Parathyroid adenoma (tissue), 2 donors: Measurements from ENCODE around the gene GULP1.

Source experiments
- H2AFZ ChIP-seq: fragments of 300-600 bp; sonication (generic); one replicate; pipeline ENCODE4 v1.7.0; 2017; ENCODE audit warnings: antibody characterized with exemption, mild to moderate bottlenecking
- H3K27ac ChIP-seq: fragments of 300-600 bp; sonication (generic); one replicate; pipeline ENCODE4 v1.7.0; 2017
- H3K27me3 ChIP-seq: fragments of 300-600 bp; sonication (generic); one replicate; pipeline ENCODE4 v1.7.0; 2017; ENCODE audit warnings: low read length; ENCODE audit not compliant: control insufficient read depth, insufficient read depth
- H3K36me3 ChIP-seq: fragments of 300-600 bp; sonication (generic); one replicate; pipeline ENCODE4 v1.7.0; 2017; ENCODE audit warnings: low read length; ENCODE audit not compliant: control insufficient read depth, insufficient read depth
- H3K4me1 ChIP-seq: fragments of 300-600 bp; sonication (generic); one replicate; pipeline ENCODE4 v1.7.0; 2017; ENCODE audit warnings: control low read depth
- H3K4me2 ChIP-seq: fragments of 300-600 bp; sonication (generic); one replicate; pipeline ENCODE4 v1.7.0; 2017; ENCODE audit warnings: low read length
- H3K4me3 ChIP-seq: fragments of 300-600 bp; sonication (generic); one replicate; pipeline ENCODE4 v1.7.0; 2017; ENCODE audit warnings: low read depth, low read length
- H3K79me2 ChIP-seq: fragments of 300-600 bp; sonication (generic); one replicate; pipeline ENCODE4 v1.7.0; 2017; ENCODE audit warnings: control low read depth
- H3K9ac ChIP-seq: fragments of 300-600 bp; sonication (generic); one replicate; pipeline ENCODE4 v1.7.0; 2017; ENCODE audit warnings: mild to moderate bottlenecking
- H3K9me3 ChIP-seq: fragments of 300-600 bp; sonication (generic); one replicate; pipeline ENCODE4 v1.7.0; 2017; ENCODE audit warnings: low read length; ENCODE audit not compliant: control insufficient read depth
- CTCF ChIP-seq: fragments of 300-600 bp; sonication (generic); IDR thresholded peaks from one replicate; pipeline ENCODE4 v1.7.0; 2017; ENCODE audit warnings: antibody characterized with exemption, mild to moderate bottlenecking
- donor health status: primary hyperparathyroidism.

The GULP1 gene

GRCh38 chr2:188385857-188386256 is 94.2 kb downstream of the GULP1 start:
- H3K9me3 ChIP-seq: no peaks in the 10 kb centered on the region

GRCh38 chr2:188388831-188389230 is 97.2 kb downstream of the GULP1 start:
- no peaks in the 10 kb centered on the region for H3K36me3 ChIP-seq
- H3K9ac ChIP-seq: no peak overlapping the region
- H3K79me2 ChIP-seq: no peaks in the 10 kb centered on the region
- H3K9me3 ChIP-seq: no peaks in the 10 kb centered on the region
- no peaks in the 10 kb centered on the region for H3K4me1 ChIP-seq
- no peak overlapping the region for H3K4me3 ChIP-seq
- no peak overlapping the region for H3K4me2 ChIP-seq
- H3K27me3 ChIP-seq: no peaks in the 10 kb centered on the region
- no peak for TF ChIP-seq CTCF
- H3K27ac ChIP-seq: no peak overlapping the region
- H2AFZ ChIP-seq: no peak overlapping the region

More at GRCh38 chr2:188385857-188386256, 94.2 kb downstream of the GULP1 start:
- H3K79me2 ChIP-seq: no peaks in the 10 kb centered on the region
- no peaks in the 10 kb centered on the region for H3K27me3 ChIP-seq
- no peak overlapping the region for H3K27ac ChIP-seq
- no peak overlapping the region for H3K4me2 ChIP-seq
- H3K4me1 ChIP-seq: no peaks in the 10 kb centered on the region
- no peaks in the 10 kb centered on the region for H3K36me3 ChIP-seq
- H3K4me3 ChIP-seq: no peak overlapping the region
- H2AFZ ChIP-seq: no peak overlapping the region
- no peak overlapping the region for H3K9ac ChIP-seq
- TF ChIP-seq CTCF: no peak

DNA sequence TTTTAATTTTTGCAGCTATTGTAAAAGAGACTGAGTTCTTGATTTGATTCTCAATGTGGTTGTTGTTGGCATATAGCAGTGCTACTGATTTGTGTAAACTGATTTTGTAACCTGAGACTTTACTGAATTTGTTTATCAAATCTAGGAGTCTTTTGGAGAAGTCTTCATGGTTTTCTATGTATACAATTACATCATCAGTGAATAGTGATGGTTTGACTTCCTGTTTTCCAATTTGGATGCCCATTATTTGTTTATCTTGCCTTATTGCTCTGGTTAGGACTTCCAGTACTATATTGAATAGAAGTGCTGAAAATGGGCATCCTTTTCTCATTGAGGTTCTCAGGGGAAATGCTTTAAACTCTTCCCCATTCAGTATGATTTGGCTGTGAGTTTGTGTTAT is 99.7 kb downstream of the GULP1 start:
- Histone ChIP-seq H3K9ac (no peak overlapping the region), H3K4me3 (no peak overlapping the region), H3K4me1 (no peaks in the 10 kb centered on the region), H3K4me2 (no peak overlapping the region), H3K9me3 (no peaks in the 10 kb centered on the region), H2AFZ (no peak overlapping the region), H3K27me3 (no peaks in the 10 kb centered on the region), H3K27ac (no peak overlapping the region), H3K79me2 (no peaks in the 10 kb centered on the region), H3K36me3 (no peaks in the 10 kb centered on the region)
- TF ChIP-seq CTCF: no peak

DNA sequence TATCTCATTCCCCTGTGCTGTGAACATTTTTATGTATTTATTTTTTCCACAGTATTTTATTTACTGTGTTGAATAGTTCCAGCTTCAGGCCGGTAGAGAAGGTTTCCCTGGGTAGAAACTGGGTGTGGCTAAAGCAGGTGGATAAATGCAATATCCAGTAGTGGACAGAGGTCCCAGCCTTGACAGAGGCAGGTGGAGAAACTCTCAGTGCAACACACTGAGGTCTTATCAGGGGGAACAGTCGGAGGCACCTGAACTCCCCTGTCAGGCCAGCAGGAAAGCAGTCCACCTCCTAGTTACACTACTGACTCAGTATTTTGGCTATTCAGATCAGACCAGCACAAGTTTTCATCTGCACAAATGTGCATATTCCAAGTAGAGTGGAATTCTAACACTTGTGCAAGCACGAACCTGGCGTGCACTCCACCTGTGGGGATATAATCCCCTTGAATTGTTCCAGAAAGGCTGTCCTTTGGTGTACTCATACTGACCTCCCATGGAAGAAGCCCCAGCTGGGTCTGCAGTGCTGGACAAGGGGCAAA is 103.3 kb downstream of the GULP1 start:
- Histone ChIP-seq H3K27ac (no peak overlapping the region), H3K36me3 (no peaks in the 10 kb centered on the region), H3K9me3 (no peaks in the 10 kb centered on the region), H3K4me3 (no peak overlapping the region), H3K79me2 (no peaks in the 10 kb centered on the region), H3K27me3 (no peaks in the 10 kb centered on the region), H3K4me2 (no peak overlapping the region), H3K4me1 (no peaks in the 10 kb centered on the region), H2AFZ (no peak overlapping the region), H3K9ac (no peak overlapping the region)
- no peak for TF ChIP-seq CTCF

DNA sequence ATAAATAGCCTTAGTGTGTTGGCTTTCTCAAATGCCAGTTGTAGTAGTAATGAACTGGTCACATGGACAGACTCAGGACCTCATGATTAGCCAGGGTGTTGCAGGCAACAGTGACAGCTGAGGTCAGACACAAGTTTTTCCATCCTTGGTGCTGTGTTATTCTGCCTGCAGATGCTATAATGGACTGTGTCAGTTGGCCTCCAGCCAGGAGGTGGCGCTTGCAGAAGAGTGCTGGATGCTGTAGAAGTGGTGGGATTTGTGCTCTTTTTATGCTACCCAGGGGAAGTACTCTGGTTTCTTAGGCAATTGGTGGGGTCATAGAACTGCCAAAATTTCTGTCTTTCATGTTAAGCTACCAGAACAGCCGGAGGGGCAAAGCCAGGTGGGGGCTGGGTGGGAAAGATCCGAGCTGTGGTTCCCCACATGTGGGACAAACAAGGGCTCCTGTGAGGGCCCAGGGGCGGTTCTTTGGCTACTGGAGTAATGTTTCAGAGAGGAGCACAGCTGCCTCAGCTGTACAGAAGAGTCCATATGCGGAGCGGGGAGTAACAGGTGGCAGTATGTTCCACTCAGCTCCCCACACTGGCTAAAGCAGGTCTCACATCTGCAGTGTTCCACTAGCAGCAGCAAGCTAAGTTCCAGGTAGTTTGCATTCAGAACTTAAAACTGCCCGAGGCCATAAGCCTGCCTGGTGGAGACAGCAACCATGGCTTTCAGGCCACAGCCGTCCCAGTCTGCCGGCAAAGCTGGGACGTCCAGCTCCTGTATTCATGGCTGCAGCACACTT is 104.4 kb downstream of the GULP1 start:
- TF ChIP-seq CTCF: no peak
- Histone ChIP-seq H2AFZ (no peak overlapping the region), H3K27ac (no peak overlapping the region), H3K79me2 (no peaks in the 10 kb centered on the region), H3K4me1 (no peaks in the 10 kb centered on the region), H3K9ac (no peak overlapping the region), H3K36me3 (no peaks in the 10 kb centered on the region), H3K9me3 (no peaks in the 10 kb centered on the region), H3K4me2 (no peak overlapping the region), H3K27me3 (no peaks in the 10 kb centered on the region), H3K4me3 (no peak overlapping the region)
